B cell (primary cell): Measurements from ENCODE around the gene MAD1L1. TPM values are rescaled to one million over a fixed set of nuclear protein-coding genes. Genes with fewer than 3 reads are reported as not detected.

Experiments used
- ATAC-seq: fragments of 200-7000 bp; cut with Tn5 transposase; one replicate; pipeline ENCODE4 v1.10.0; 2021; ENCODE audit warnings: low read depth, mild to moderate bottlenecking, moderate number of reproducible peaks, moderate library complexity
- CTCF ChIA-PET: fragments of 350-600 bp; sonication (Branson Sonifier 250); formaldehyde crosslinking; loops from one replicate; lab custom pipeline; 2021; ENCODE audit warnings: antibody characterized with exemption, inconsistent platforms; lab: Charles Lee
- POLR2A ChIA-PET: fragments of 350-600 bp; sonication (Branson Sonifier 250); formaldehyde crosslinking; loops from one replicate; lab custom pipeline; 2021; ENCODE audit warnings: antibody characterized with exemption; lab: Charles Lee
- DNase-seq: peaks from one replicate; pipeline ENCODE4 v3.0.0; 2013
- H2AFZ ChIP-seq: 2 replicates; pipeline ENCODE4 v1.6.1; 2012; ENCODE audit warnings: mild to moderate bottlenecking, low read depth, low read length; ENCODE audit not compliant: insufficient read depth, poor library complexity, severe bottlenecking
- H3K27ac ChIP-seq, 2 donors: 1 replicate in 1 of 2; 2 replicates in 1 of 2; pipeline ENCODE4 v1.5.1; 2012 to 2013; ENCODE audit warnings: low read length in 2 of 2, mild to moderate bottlenecking in 2 of 2, moderate library complexity in 1 of 2
- H3K27me3 ChIP-seq, 4 experiments: fragments of 200-600 bp in 1 of 4; sonication (generic) in 1 of 4; replicated peaks in 1 of 4; 1 replicate in 2 of 4; 2 replicates in 2 of 4; pipeline versions ENCODE4 v1.6.1 to v1.7.0; 2013 to 2016; ENCODE audit warnings: low read length in 3 of 4, mild to moderate bottlenecking in 2 of 4, mixed read lengths in 1 of 4, moderate library complexity in 1 of 4; ENCODE audit not compliant: insufficient read depth in 4 of 4, control insufficient read depth in 3 of 4; ENCODE audit errors: control extremely low read depth in 1 of 4
- H3K36me3 ChIP-seq, 2 experiments: replicated peaks in 1 of 2; 1 replicate in 1 of 2; 2 replicates in 1 of 2; pipeline versions ENCODE4 v1.6.1 to v1.7.1; 2013; ENCODE audit warnings: low read length in 1 of 2; ENCODE audit not compliant: insufficient read depth in 2 of 2, control insufficient read depth in 1 of 2; ENCODE audit errors: control extremely low read depth in 1 of 2, extremely low read depth in 1 of 2
- H3K4me1 ChIP-seq, 2 donors: fragments of 200-600 bp in 1 of 2; sonication (generic) in 1 of 2; 1 replicate in 1 of 2; 2 replicates in 1 of 2; pipeline versions ENCODE4 v1.5.1 to v1.6.1; 2013 to 2017; ENCODE audit warnings: low read length in 2 of 2; ENCODE audit not compliant: control insufficient read depth in 2 of 2, insufficient read depth in 2 of 2
- H3K4me2 ChIP-seq: replicated peaks from 2 replicates; pipeline ENCODE3; 2012; ENCODE audit warnings: mild to moderate bottlenecking, low read depth, low read length; ENCODE audit not compliant: poor library complexity, severe bottlenecking
- H3K4me3 ChIP-seq, 5 experiments: fragments of 200-600 bp in 1 of 5; sonication (generic) in 1 of 5; 1 replicate in 3 of 5; 2 replicates in 2 of 5; pipeline versions ENCODE4 v1.5.1 to v1.7.0; 2011 to 2016; ENCODE audit warnings: low read length in 4 of 5, mild to moderate bottlenecking in 4 of 5, low read depth in 2 of 5, control low read depth in 1 of 5, moderate library complexity in 1 of 5; ENCODE audit not compliant: insufficient read depth in 1 of 5; ENCODE audit errors: control extremely low read depth in 1 of 5, extremely low read depth in 1 of 5
- H3K79me2 ChIP-seq: fragments of 200-600 bp; sonication (generic); one replicate; pipeline ENCODE4 v1.6.0; 2016; ENCODE audit warnings: low read length; ENCODE audit not compliant: control insufficient read depth, insufficient read depth
- H3K9ac ChIP-seq: fragments of 200-600 bp; sonication (generic); 2 replicates; pipeline ENCODE4 v1.6.1; 2017; ENCODE audit warnings: mild to moderate bottlenecking, low read length, moderate library complexity
- H3K9me3 ChIP-seq, 3 donors: one replicate each; pipeline versions ENCODE4 v1.6.1 to v1.7.1; 2013; ENCODE audit warnings: low read length in 2 of 3; ENCODE audit not compliant: control insufficient read depth in 2 of 3, insufficient read depth in 1 of 3; ENCODE audit errors: control extremely low read depth in 1 of 3
- H4K20me1 ChIP-seq: 2 replicates; pipeline ENCODE4 v1.6.0; 2012; ENCODE audit warnings: mild to moderate bottlenecking, low read length; ENCODE audit not compliant: insufficient read depth, control insufficient read depth, poor library complexity, severe bottlenecking
- H3K27ac Mint-ChIP-seq: one replicate; pipeline ENCODE4 v1.8.0; 2021; ENCODE audit warnings: mixed read lengths
- H3K27me3 Mint-ChIP-seq: one replicate; pipeline ENCODE4 v1.8.0; 2021; ENCODE audit warnings: mixed read lengths
- H3K4me1 Mint-ChIP-seq: one replicate; pipeline ENCODE4 v1.8.0; 2021; ENCODE audit warnings: mixed read lengths
- H3K4me3 Mint-ChIP-seq: one replicate; pipeline ENCODE4 v1.8.0; 2021; ENCODE audit warnings: mixed read lengths
- H3K9me3 Mint-ChIP-seq: one replicate; pipeline ENCODE4 v1.8.0; 2022; ENCODE audit warnings: mixed read lengths; ENCODE audit not compliant: insufficient read depth
- EZH2 ChIP-seq: IDR thresholded peaks from 2 replicates; pipeline ENCODE4 v1.6.1; 2012; ENCODE audit warnings: borderline replicate concordance, low read depth, mild to moderate bottlenecking, moderate library complexity, low read length; ENCODE audit not compliant: insufficient read depth, poor library complexity, severe bottlenecking
- WGBS: methylation state at CpG from one replicate; pipeline ENCODE4 v1.1.5; 2013; ENCODE audit warnings: missing lambda C conversion rate; ENCODE audit not compliant: insufficient coverage; 5-methylcytosine and 5-hydroxymethylcytosine counted together
- intact Hi-C: fragments of 100-400 bp; cut with micrococcal nuclease; formaldehyde crosslinking; loops from one replicate; pipeline ENCODE4 v1.10.0; 2022
- polyA plus RNA-seq: library from polyadenylated mRNA; depleted of rRNA; stranded (reverse); fragments of >200 nt; gene quantifications from 2 replicates; pipeline ENCODE4 v1.2.3, GENCODE V29; 2012
- total RNA-seq, 2 donors: library from RNA; stranded (reverse); fragments of 120-200 nt in 1 of 2; gene quantifications; 1 replicate in 1 of 2; 2 replicates in 1 of 2; pipeline versions ENCODE4 v1.2.3 to v1.2.4, GENCODE V29; 2013 to 2022
- TF ChIP-seq, protein P1 (sequence below): fragments of 200-600 bp; IDR thresholded peaks from one replicate; pipeline ENCODE4 v1.8.0; 2022; ENCODE audit warnings: antibody characterized with exemption, mild to moderate bottlenecking

MAD1L1 gene
- total and polyA plus RNA-seq, 2 donors (not counting 1 experiment from before 2014, with no cell fraction given): 86.7 to 110 TPM

DNA sequence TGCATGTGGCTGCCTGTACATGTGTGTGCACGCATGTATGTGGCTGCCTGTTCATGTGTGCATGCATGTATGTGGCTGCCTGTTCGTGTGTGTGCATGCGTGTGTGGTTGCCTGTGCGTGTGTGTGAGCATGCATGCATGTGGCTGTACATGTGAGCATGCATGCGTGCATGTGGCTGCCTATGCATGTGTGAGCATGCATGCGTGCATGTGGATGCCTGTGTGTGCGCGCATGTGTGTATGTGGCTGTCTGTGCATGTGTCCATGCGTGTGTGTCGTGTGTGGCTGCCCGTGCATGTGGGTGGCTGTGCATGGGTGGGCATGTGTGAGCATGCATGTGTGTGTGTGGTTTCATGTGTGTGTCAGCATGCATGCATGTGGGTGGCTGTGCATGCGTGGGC is 344.3 kb downstream of the MAD1L1 start:
- POLR2A ChIA-PET: no interaction called here
- Histone ChIP-seq H3K4me1 (no peaks in the 10 kb centered on the region), H3K4me2 (no peak overlapping the region), H3K4me3 (no peak overlapping the region), H2AFZ (no peak overlapping the region), H3K9ac (no peak overlapping the region), H3K27me3 (no peaks in the 10 kb centered on the region), H3K9me3 (peaks cover 0 to 7% (median 0%) of the 10 kb centered on the region in 3 donors), H3K79me2 (peaks cover 38% of the 10 kb centered on the region), H3K27ac (no peak overlapping the region), H3K36me3 (peaks cover 1 to 40% of the 10 kb centered on the region in 2 experiments), H4K20me1 (peaks cover 70% of the 10 kb centered on the region)
- no peak overlapping the region for H3K4me3 Mint-ChIP-seq
- no peaks in the 10 kb centered on the region for H3K9me3 Mint-ChIP-seq
- no peak overlapping the region for H3K27ac Mint-ChIP-seq
- ATAC-seq: no peak
- CTCF ChIA-PET: interaction anchor here (0.6 kb wide), 1 partner anchor 461 kb away, joined by 3 read pairs; no protein-coding TSS in a partner anchor
- H3K4me1 Mint-ChIP-seq: peaks cover 4% of the 10 kb centered on the region
- intact Hi-C loops: no loop called here
- TF ChIP-seq, protein P1, sequence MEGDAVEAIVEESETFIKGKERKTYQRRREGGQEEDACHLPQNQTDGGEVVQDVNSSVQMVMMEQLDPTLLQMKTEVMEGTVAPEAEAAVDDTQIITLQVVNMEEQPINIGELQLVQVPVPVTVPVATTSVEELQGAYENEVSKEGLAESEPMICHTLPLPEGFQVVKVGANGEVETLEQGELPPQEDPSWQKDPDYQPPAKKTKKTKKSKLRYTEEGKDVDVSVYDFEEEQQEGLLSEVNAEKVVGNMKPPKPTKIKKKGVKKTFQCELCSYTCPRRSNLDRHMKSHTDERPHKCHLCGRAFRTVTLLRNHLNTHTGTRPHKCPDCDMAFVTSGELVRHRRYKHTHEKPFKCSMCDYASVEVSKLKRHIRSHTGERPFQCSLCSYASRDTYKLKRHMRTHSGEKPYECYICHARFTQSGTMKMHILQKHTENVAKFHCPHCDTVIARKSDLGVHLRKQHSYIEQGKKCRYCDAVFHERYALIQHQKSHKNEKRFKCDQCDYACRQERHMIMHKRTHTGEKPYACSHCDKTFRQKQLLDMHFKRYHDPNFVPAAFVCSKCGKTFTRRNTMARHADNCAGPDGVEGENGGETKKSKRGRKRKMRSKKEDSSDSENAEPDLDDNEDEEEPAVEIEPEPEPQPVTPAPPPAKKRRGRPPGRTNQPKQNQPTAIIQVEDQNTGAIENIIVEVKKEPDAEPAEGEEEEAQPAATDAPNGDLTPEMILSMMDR: no peak
- TF ChIP-seq EZH2: no peak
- 97% methylated on average over 12 of the region's 12 CpGs for WGBS
- H3K27me3 Mint-ChIP-seq: no peaks in the 10 kb centered on the region
- DNase-seq: no peak

DNA sequence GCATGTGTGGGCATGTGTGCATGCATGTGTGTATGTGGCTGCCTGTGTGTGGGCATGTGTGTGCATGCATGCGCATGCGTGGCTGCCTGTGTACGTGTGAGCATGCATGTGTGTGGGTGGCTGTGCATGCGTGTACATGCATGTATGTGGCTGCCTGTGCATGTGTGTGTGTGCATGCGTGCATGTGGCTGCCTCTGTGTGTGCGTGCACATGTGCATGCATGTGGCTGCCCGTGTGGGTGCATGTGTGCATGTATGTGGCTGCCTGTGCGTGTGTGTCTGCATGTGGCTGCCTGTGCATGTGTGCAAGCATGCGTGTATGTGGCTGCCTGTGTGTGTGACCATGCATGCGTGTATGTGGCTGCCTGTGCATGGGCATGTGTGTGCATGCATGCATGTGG is 345.5 kb downstream of the MAD1L1 start:
- no peak overlapping the region for H3K27ac Mint-ChIP-seq
- intact Hi-C loops: no loop called here

More for the DNA sequence above, 345.5 kb downstream of the MAD1L1 start:
- H3K9me3 Mint-ChIP-seq: no peaks in the 10 kb centered on the region
- H4K20me1 ChIP-seq: peaks cover 77% of the 10 kb centered on the region
- H3K79me2 ChIP-seq: peaks cover 46% of the 10 kb centered on the region
- WGBS: over 99% methylated on average over 9 of the region's 10 CpGs
- no peak for ATAC-seq
- CTCF ChIA-PET: no interaction called here
- DNase-seq: no peak
- TF ChIP-seq, protein P1: no peak
- TF ChIP-seq EZH2: no peak
- no peak overlapping the region for H2AFZ ChIP-seq
- no peak overlapping the region for H3K9ac ChIP-seq
- peaks cover 1 to 40% of the 10 kb centered on the region in 2 experiments for H3K36me3 ChIP-seq
- H3K4me3 ChIP-seq: no peak overlapping the region
- no peaks in the 10 kb centered on the region for H3K27me3 Mint-ChIP-seq
- H3K27ac ChIP-seq: no peak overlapping the region
- no peaks in the 10 kb centered on the region for H3K27me3 ChIP-seq
- no peak overlapping the region for H3K4me3 Mint-ChIP-seq
- POLR2A ChIA-PET: no interaction called here
- H3K4me1 ChIP-seq: no peaks in the 10 kb centered on the region
- H3K9me3 ChIP-seq: peaks cover 0 to 7% (median 0%) of the 10 kb centered on the region in 3 donors
- H3K4me2 ChIP-seq: no peak overlapping the region
- H3K4me1 Mint-ChIP-seq: peaks cover 4% of the 10 kb centered on the region
